ENCODE data around the gene CELF1. TPM values are rescaled to one million over a fixed set of nuclear protein-coding genes. Genes with fewer than 3 reads are reported as not detected.

The CELF1 gene
- total RNA-seq, 4 donors from 2014 or later = 87.3 to 144 (median 111) TPM

GRCh38 chr11:47511917-47512316 is 41.0 kb downstream of the CELF1 start:
- 70 to 78% methylated on average over 7 of the region's 7 CpGs for WGBS, 2 donors
- intact Hi-C loops (cut with DNase I) = no loop called here
- Histone ChIP-seq H3K27me3 (no peaks in the 10 kb centered on the region), H3K4me3 (replicated peaks in 1 of 3) (no peak overlapping the region), H3K9me3 (no peaks in the 10 kb centered on the region), H3K4me1 (peaks cover 21 to 65% of the 10 kb centered on the region in 2 donors), H3K27ac (no peak overlapping the region), H3K36me3 (no peaks in the 10 kb centered on the region)
- DNase-seq = no peak
- TF ChIP-seq, protein P1, sequence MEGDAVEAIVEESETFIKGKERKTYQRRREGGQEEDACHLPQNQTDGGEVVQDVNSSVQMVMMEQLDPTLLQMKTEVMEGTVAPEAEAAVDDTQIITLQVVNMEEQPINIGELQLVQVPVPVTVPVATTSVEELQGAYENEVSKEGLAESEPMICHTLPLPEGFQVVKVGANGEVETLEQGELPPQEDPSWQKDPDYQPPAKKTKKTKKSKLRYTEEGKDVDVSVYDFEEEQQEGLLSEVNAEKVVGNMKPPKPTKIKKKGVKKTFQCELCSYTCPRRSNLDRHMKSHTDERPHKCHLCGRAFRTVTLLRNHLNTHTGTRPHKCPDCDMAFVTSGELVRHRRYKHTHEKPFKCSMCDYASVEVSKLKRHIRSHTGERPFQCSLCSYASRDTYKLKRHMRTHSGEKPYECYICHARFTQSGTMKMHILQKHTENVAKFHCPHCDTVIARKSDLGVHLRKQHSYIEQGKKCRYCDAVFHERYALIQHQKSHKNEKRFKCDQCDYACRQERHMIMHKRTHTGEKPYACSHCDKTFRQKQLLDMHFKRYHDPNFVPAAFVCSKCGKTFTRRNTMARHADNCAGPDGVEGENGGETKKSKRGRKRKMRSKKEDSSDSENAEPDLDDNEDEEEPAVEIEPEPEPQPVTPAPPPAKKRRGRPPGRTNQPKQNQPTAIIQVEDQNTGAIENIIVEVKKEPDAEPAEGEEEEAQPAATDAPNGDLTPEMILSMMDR (IDR thresholded peaks at IDR 0.05) = no peak
- TF ChIP-seq POLR2A (IDR thresholded peaks at IDR 0.05) = no peak

- no peak overlapping the region for H3K27ac ChIP-seq
- 95 to 97% methylated on average over 7 of the region's 7 CpGs for WGBS, 2 donors
- no peak for DNase-seq
- intact Hi-C loops (cut with DNase I) = no loop called here
- H3K4me3 ChIP-seq (replicated peaks in 1 of 3) = no peak overlapping the region
- H3K27me3 ChIP-seq = no peaks in the 10 kb centered on the region
- TF ChIP-seq, protein P1 (IDR thresholded peaks at IDR 0.05) = no peak
- TF ChIP-seq POLR2A (IDR thresholded peaks at IDR 0.05) = no peak
- no peaks in the 10 kb centered on the region for H3K9me3 ChIP-seq
- H3K4me1 ChIP-seq = peaks cover 7 to 48% of the 10 kb centered on the region in 2 donors
- no peaks in the 10 kb centered on the region for H3K36me3 ChIP-seq
These were observed 42.7 kb downstream of the CELF1 start for GRCh38 chr11:47510209-47510608.

DNA sequence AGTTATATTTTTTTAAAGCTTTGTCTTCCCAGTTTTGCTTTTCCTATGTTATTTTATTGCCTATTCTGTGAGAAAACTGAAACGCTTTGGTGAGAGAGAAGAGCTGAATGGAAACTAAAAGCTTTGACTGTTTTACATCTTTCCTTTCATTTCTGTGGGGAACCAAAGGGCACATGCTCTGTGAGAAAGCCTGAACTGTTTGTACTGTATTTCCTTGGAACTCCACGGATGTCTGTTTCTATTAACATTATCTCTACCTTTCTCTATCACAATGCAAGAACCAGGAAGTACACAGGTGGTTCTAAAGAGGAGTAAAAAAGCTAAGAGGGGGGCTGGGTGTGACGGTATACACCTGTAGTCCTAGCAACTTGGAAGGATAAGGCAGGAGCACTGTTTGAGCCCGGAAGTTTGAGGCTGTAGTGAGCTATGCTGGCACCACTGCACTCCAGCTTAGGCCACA is 43.8 kb downstream of the CELF1 start:
- H3K27ac ChIP-seq = peak overlapping the region in 1 of 3 donors; percentile 10
- 66 to 71% methylated on average over 4 of the region's 4 CpGs for WGBS, 2 donors

DNA sequence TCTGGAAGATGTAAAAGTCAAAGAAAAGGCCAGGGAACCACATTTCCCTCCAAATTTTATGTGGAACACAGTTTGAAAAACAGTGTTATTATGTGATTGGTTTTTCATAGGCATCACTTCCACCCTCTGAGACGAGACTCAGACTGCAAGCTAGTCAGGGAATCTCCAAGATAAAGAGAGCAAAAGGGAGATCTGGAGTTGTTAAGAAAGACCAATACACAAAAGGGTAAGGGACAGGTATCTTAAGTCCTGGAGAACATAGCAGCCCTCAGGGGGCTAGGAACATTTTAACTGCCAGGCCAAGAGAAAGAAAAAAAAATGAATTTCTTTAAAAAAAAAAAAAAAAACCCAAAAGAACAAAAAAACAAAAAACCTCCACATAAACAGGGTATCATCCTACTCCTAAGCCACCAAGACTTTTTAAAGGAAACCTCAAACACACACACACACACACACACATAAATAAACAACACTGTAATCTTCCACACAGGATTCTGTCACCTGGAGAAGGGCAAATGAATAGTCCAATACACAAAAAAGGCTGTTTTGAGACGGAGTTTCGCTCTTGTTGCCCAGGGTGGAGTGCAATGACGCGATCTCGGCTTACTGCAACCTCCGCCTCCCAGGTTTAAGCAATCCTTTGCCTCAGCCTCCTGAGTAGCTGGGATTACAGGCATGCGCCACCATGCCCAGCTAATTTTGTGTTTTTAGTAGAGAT is 44.5 kb downstream of the CELF1 start:
- intact Hi-C loops (cut with DNase I) = no loop called here
- TF ChIP-seq POLR2A (IDR thresholded peaks at IDR 0.05) = no peak
- TF ChIP-seq, protein P1 (IDR thresholded peaks at IDR 0.05) = no peak
- Histone ChIP-seq H3K36me3 (no peaks in the 10 kb centered on the region), H3K9me3 (no peaks in the 10 kb centered on the region), H3K4me1 (peaks cover 3 to 41% of the 10 kb centered on the region in 2 donors), H3K27me3 (no peaks in the 10 kb centered on the region), H3K27ac (no peak overlapping the region), H3K4me3 (replicated peaks in 1 of 3) (no peak overlapping the region)
- 96 to 97% methylated on average over 8 of the region's 8 CpGs for WGBS, 2 donors
- DNase-seq = no peak

More for the DNA sequence above, 43.8 kb downstream of the CELF1 start:
- peaks cover 3 to 41% of the 10 kb centered on the region in 2 donors for H3K4me1 ChIP-seq
- H3K27me3 ChIP-seq = no peaks in the 10 kb centered on the region
- TF ChIP-seq POLR2A (IDR thresholded peaks at IDR 0.05) = no peak
- TF ChIP-seq, protein P1 (IDR thresholded peaks at IDR 0.05) = no peak
- intact Hi-C loops (cut with DNase I) = no loop called here
- H3K9me3 ChIP-seq = no peaks in the 10 kb centered on the region
- DNase-seq = no peak
- no peak overlapping the region for H3K4me3 ChIP-seq (replicated peaks in 1 of 3)
- no peaks in the 10 kb centered on the region for H3K36me3 ChIP-seq

- intact Hi-C loops (cut with DNase I) = no loop called here
- Histone ChIP-seq H3K36me3 (no peaks in the 10 kb centered on the region), H3K27me3 (no peaks in the 10 kb centered on the region), H3K9me3 (no peaks in the 10 kb centered on the region), H3K4me3 (replicated peaks in 1 of 3) (no peak overlapping the region), H3K27ac (no peak overlapping the region), H3K4me1 (peaks cover 3 to 34% of the 10 kb centered on the region in 2 donors)
- no peak for DNase-seq
- 37 to 67% methylated on average over 1 of the region's 1 CpG for WGBS, 2 donors
- TF ChIP-seq POLR2A (IDR thresholded peaks at IDR 0.05) = no peak
- TF ChIP-seq, protein P1 (IDR thresholded peaks at IDR 0.05) = no peak
These were observed 45.2 kb downstream of the CELF1 start for GRCh38 chr11:47507563-47508239.

Measured in thyroid gland (tissue), 4 donors.